H1 (cell line): ENCODE results near the gene EXOG. TPM values are rescaled to one million over a fixed set of nuclear protein-coding genes. Genes with fewer than 3 reads are reported as not detected.

ENCODE experiments used
- ATF2 ChIP-seq: IDR thresholded peaks from 2 replicates; pipeline ENCODE4 v1.6.1; 2012; ENCODE audit warnings: low read length, inconsistent platforms
- NANOG ChIP-seq: IDR thresholded peaks from 2 replicates; pipeline ENCODE4 v1.6.1; 2011; ENCODE audit warnings: low read length, low read depth, mild to moderate bottlenecking, inconsistent platforms; ENCODE audit not compliant: insufficient read depth, poor library complexity, severe bottlenecking
- POLR2AphosphoS5 ChIP-seq: IDR thresholded peaks from 2 replicates; pipeline ENCODE4 v1.6.1; 2011; ENCODE audit warnings: low read depth, low read length
- RXRA ChIP-seq: IDR thresholded peaks from 2 replicates; pipeline ENCODE4 v1.6.1; 2011; ENCODE audit warnings: low read depth, mild to moderate bottlenecking, low read length, moderate library complexity; ENCODE audit not compliant: insufficient read depth
- SUZ12 ChIP-seq: fragments of 200-600 bp; sonication (generic); IDR thresholded peaks from 2 replicates; pipeline ENCODE4 v1.6.1; 2012; ENCODE audit warnings: mild to moderate bottlenecking, inconsistent platforms, low read length, moderate library complexity, mixed read lengths
- TEAD4 ChIP-seq: IDR thresholded peaks from 2 replicates; pipeline ENCODE4 v1.6.1; 2012; ENCODE audit warnings: low read depth, low read length, inconsistent platforms, mixed read lengths
- polyA plus RNA-seq, 7 experiments: library from polyadenylated mRNA; depleted of rRNA in 3 of 7; stranded (reverse) in 5 of 7; unstranded in 2 of 7; fragments of >200 nt in 5 of 7; fragments of 200-250 nt in 2 of 7; gene quantifications; 1 replicate in 5 of 7; 2 replicates in 1 of 7; 4 replicates in 1 of 7; pipeline versions ENCODE4 v1.2.1 to v1.2.3, GENCODE V29; 2011 to 2013; ENCODE audit warnings: missing spikeins in 2 of 7, mixed read lengths in 2 of 7
- total RNA-seq: library from RNA; stranded (reverse); fragmentation: NEBNext Ultra II Directional; extraction: Animal tissue kit (Norgen Biotek cat#: 25700); gene quantifications from 2 replicates; pipeline ENCODE4 v1.2.1, GENCODE V29; 2021

The EXOG gene
- total and polyA plus RNA-seq, 2 of the 8 experiments (the other 6 are each of a cell fraction or from before 2014, with no cell fraction given), result 7.2 to 12.9 TPM

- no peak for TF ChIP-seq SUZ12
- TF ChIP-seq RXRA, result no peak
- TF ChIP-seq TEAD4, result no peak
- TF ChIP-seq NANOG, result no peak
- TF ChIP-seq POLR2AphosphoS5, result no peak
- TF ChIP-seq ATF2, result no peak
Measured at GRCh38 chr3:38511546-38511945, 15.4 kb downstream of the EXOG start (continued).
